DMS53 treated with DMSO at 0.1 percent for 48 hours (cell line): ENCODE data around the gene MED13L.

ENCODE experiments used
- DNase-seq: peaks from one replicate; lab custom pipeline; 2025; ENCODE audit not compliant: unreplicated experiment; lab: John Stamatoyannopoulos, UW

Gene MED13L

DNA sequence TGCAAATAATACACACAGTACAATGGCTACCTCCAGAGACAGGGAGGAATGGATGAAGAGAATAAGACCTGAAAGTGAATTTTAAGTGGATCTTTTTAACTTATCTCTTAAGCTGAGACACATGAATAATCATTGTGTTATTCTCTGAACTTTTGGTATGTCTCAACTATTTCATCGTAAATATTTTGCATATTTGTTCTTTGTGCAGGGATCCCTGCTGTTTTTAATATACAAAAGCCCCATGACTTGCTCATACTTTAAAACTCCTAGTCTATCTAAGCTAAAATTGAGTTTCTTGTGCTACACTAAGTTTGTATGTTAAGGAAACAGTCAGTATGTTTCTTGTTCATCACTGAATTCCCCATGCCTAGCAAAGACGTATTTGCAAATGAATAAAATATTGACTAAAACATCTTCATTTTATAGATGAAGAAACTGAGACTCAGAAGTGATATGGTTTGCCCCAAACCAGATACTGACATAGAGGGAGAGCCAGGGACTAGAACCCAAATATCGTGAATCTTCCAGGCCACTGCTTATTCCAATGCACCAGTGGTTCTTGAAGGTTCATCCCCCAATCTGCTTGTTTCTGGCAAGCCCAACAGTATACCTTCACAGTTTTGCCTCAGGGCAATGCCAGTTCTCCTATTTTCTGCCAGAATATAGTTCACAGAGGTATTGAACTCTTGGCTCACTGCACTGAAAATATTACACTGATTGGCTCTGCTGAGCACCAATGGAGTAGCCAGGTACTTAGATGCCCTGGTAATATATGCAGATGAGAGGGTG, 356.9 kb downstream of the MED13L start:
- DNase-seq: no peak

DNA sequence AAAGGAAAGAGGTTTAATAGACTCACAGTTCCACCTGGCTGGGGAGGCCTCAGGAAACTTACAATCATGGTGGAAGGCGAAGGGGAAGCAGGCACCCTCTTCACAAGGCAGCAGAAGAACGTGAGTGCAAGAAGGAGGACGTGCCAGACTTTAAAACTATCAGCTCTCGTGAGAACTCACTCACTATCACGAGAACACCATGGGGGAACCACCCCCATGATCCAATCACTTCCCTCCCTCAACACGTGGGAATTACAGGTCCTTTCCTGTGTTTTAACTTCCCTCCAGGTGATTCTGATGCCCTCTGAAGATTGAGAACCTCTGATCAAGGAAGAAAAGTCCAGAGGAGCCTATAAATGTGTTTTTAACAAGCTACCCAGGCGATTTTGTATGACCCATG, 358.7 kb downstream of the MED13L start:
- DNase-seq: no peak

DNA sequence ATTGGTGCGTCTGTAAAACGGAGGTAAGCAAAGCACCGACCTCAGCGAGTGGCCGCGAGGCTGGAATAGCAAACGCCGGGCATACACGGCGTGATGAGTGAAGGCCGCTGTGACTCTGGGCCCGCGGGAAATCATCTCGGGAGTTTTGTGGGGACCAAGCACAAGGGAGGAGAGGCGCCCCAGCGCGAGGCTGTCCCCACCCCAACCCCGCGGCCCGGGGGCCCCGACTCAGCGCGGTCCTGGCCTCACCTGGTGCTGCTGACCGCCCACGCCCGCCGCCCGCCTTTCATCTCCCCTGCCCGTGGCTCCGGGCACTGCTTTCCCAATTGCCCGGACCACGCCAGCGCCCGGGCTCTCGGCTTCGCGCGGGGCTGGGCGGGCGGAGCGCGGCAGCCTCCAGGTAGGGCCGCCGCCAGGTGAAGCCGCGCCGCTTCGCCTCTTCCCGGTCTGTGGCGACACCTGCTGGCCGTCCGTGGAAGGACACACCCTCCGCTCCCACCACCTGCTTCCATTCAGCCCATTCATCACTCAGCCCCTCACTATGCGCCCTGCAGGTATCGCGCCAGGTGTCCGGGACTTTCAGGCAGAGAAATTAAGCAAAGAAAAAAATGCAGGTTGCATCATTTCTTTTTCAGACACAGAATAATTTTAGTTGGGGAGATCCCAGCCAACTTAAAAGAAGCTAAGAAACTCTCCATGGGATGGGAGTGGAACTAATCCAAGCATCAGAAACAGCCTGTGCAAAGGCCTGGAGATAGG, 360.4 kb downstream of the MED13L start:
- peak; percentile 68 for DNase-seq

DNA sequence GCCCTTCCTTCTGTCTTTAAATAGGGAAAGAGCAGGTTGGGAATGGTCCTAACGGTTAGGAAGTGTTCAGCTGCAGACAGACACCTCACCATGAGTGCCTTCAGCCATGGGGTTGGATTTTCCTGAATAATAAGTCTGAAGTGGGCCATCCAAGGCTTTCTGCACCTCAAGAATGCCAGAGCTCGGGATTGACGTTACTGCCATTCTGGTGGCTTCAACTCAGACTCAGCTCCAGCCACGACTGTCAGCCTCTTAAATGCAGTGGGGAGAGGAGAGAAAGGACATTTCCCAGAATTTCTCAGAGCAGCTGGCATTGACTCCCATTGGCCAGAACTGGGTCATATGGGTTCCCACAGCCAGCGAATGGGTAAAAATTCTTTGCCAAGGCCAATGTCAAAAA, 363.4 kb downstream of the MED13L start:
- no peak for DNase-seq

DNA sequence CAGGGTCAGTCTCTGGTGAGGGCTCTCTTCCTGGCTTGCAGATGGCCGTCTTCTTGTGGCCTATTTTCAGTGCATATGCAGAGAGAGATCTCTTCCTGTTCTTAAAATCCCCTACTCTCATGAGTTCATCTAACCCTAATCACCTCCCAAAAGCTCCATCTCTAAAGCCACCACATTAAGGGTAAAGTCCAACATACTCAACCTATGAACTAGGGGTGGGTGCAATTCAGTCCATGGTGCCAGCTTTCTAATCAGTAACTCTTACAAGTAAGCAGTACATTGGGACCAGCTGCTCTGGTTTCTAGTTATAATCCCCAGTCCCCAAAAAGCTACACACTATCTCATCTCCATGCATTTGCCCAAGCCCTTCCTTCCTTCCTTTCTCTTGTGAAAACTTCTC, 365.1 kb downstream of the MED13L start:
- no peak for DNase-seq

DNA sequence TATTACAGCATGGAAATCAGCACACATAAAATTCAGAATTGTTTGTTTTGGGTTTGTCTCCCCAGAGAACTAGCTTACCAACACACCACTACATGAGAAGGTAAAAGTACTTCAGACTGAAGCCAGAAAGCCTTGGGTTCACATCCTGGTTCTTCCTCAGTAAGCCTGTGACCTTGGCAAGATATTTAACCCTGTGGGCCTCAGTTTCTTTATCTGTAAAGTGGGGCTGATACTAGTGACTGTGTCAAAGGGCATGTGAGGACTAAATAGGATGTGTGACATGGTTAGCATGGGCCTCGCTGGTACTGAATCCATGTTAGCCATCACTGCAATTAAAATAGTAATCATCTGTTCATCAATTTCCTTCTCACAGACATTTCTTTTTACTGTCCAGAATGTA, 366.1 kb downstream of the MED13L start:
- no peak for DNase-seq

DNA sequence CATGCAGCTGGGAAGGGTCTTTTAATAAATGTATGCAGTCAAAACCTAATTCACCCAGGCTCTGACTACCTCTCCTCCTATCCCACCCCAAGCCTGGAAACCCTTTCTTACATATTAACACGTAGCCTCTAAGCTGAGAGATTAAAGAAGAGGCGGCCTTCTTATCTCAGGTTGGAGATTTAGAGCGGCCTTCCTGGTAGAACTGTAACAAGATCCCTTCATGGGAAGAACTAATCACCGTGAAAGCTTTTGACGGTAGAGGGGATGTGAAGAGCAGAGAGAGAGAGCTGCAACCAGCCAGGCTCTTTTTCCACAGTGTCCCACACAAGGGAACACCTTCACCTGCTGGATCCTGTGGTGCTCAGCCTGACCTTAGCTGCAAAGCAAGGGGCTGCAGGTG, 367.4 kb downstream of the MED13L start:
- DNase-seq: no peak
